SK-N-DZ (cell line): ENCODE results near the gene ZNF516. TPM values are rescaled to one million over a fixed set of nuclear protein-coding genes. Genes with fewer than 3 reads are reported as not detected.
"Not testable (repeated sequence)": the region's sequence is repeated elsewhere in the genome, so short reads cannot be mapped to it uniquely, and the experiment has no call there.

Experiments used
- DNase-seq: peaks from one replicate; pipeline ENCODE4 v3.0.0-alpha.2; 2015; ENCODE audit warnings: low spot score
- polyA plus RNA-seq, 2 experiments: library from polyadenylated mRNA; depleted of rRNA; stranded (reverse); fragments of >200 nt; gene quantifications; 2 replicates each; pipeline ENCODE4 v1.2.3, GENCODE V29; 2014

ZNF516 gene
- polyA plus RNA-seq (2014; cell fraction: cytosol; rRNA removed): 18.9 and 25.6 TPM in 2 replicates
- polyA plus RNA-seq (2014; cell fraction: nucleus; rRNA removed): 14.5 and 25.3 TPM in 2 replicates

GRCh38 chr18:76495006-76495370 lies at the start of gene ZNF516:
Gene ZNF516 (minus strand): TSS chr18:76495242. CDS start chr18:76443054, 52,188 bp downstream.
- DNase-seq: peak; percentile 42

GRCh38 chr18:76538846-76539245 lies 43.8 kb upstream of the ZNF516 start:
- DNase-seq: no peak

GRCh38 chr18:76537621-76538020 lies 42.6 kb upstream of the ZNF516 start:
- no peak for DNase-seq

GRCh38 chr18:76536593-76536992 lies 41.6 kb upstream of the ZNF516 start:
- DNase-seq: not testable (repeated sequence)

- DNase-seq: no peak
These were observed 37.8 kb upstream of the ZNF516 start for GRCh38 chr18:76532875-76533274.

- DNase-seq: no peak
These were observed 35.8 kb upstream of the ZNF516 start for GRCh38 chr18:76530846-76531245.

GRCh38 chr18:76530391-76530790 lies 35.3 kb upstream of the ZNF516 start:
- DNase-seq: no peak

- no peak for DNase-seq
These were observed 34.4 kb upstream of the ZNF516 start for GRCh38 chr18:76529433-76529811.

GRCh38 chr18:76528477-76529432 lies 33.7 kb upstream of the ZNF516 start:
- DNase-seq: peak; percentile 31

- DNase-seq: no peak
These were observed 30.9 kb upstream of the ZNF516 start for GRCh38 chr18:76525911-76526310.

- DNase-seq: peak; percentile 44
These were observed 30.1 kb upstream of the ZNF516 start for GRCh38 chr18:76524900-76525698.

- DNase-seq: no peak
These were observed 29.4 kb upstream of the ZNF516 start for GRCh38 chr18:76524477-76524876.

GRCh38 chr18:76522551-76522950 lies 27.5 kb upstream of the ZNF516 start:
- no peak for DNase-seq

- no peak for DNase-seq
These were observed 27.1 kb upstream of the ZNF516 start for GRCh38 chr18:76522122-76522503.

- DNase-seq: no peak
These were observed 26.5 kb upstream of the ZNF516 start for GRCh38 chr18:76521417-76522121.

GRCh38 chr18:76518860-76519538 lies 24.0 kb upstream of the ZNF516 start:
- no peak for DNase-seq

- peak; percentile 38 for DNase-seq
These were observed 23.2 kb upstream of the ZNF516 start for GRCh38 chr18:76518123-76518859.

- DNase-seq: no peak
These were observed 20.5 kb upstream of the ZNF516 start for GRCh38 chr18:76515576-76515975.

- no peak for DNase-seq
These were observed 19.5 kb upstream of the ZNF516 start for GRCh38 chr18:76514573-76514972.

- DNase-seq: no peak
These were observed 12.9 kb upstream of the ZNF516 start for GRCh38 chr18:76507830-76508385.
